Activated CD4-positive, alpha-beta T cell treated with anti-CD3 and anti-CD28 coated beads for 1 hour (primary cell): ENCODE measurements around the gene SETDB1.
A peak's percentile ranks its signal among the peaks of the same experiment; 100 is the strongest.

Experiments used
- DNase-seq: peaks from one replicate; pipeline ENCODE4 v3.0.0-alpha.2; 2020

The SETDB1 gene

GRCh38 chr1:151006327-151007052 is 80.3 kb downstream of the SETDB1 start, which contains the start of gene MINDY1:
Gene MINDY1, minus strand, starts transcription at chr1:151006902. Its CDS starts 4,285 bp downstream, at chr1:151002617.
- no peak for DNase-seq

- no peak for DNase-seq
Observed at GRCh38 chr1:151007853-151008243, 81.7 kb downstream of the SETDB1 start.

DNA sequence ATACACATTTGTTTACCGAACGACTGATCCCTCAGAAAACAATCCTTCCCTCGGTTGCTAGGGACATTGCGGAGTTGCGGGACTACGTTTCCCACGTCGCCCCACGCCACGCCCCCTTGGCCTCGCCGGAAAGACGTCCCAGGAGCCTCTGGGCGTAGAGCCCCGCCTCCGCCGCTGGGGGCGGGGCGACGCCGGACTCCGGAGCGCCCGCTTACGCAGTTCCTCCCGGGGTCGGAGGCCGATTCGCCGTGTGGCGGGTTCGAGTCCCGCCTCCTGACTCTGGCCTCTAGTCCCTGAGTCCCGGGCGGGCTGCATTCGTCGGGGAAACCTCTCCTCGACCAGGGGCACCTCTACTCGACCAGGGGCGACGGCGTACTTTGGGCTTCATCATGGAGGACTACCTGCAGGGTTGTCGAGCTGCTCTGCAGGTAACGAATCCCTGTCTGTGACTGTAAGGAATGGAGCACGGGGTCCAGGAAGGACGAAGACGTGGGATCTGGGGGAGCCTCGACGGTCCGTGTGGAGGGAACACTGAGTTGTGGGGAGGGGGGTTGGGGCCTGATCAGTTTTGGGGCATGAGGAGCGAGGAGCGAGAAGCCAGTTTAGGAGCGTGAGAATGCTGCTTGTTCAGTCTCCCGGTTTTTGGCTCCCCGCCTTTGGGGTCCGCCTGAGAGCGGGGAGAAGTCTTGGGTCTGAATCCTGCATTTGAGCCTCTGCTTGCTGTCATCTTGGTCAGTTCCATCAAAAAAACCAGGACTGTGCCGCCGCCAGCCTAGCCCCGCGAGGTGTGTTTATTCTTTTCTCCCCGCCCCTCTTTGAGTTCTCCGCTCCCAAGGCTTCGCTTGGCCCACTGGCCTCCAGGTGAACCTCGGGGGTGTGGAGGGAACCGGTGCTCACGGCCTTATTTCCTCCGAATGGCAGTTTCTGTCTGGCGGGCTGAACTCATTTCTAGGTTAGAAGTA is 82.4 kb downstream of the SETDB1 start, which contains the start of gene PRUNE1:
TSS of gene PRUNE1 (plus strand) at position 206 of the 962 bp plus-strand sequence. CDS start at position 390, 184 bp downstream.
- peak; percentile 90 for DNase-seq

DNA sequence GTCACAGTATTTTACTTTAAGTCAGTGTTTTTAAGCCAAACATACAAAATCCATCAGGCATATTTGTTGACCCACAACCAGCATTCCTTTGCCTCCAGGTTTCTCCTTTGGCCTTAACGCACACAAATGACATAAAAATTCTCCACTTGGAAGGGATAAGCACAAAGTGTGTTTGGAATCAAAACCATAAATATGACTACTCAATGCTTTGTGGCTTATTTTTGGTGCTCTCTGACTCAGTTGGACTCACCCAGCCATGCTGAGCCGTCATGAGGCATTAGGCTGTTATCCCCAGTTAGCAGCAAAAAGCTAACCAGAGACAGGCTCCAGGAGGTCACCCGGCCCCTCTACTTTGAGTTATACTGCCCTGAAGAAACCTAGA is 83.0 kb downstream of the SETDB1 start:
- no peak for DNase-seq

DNA sequence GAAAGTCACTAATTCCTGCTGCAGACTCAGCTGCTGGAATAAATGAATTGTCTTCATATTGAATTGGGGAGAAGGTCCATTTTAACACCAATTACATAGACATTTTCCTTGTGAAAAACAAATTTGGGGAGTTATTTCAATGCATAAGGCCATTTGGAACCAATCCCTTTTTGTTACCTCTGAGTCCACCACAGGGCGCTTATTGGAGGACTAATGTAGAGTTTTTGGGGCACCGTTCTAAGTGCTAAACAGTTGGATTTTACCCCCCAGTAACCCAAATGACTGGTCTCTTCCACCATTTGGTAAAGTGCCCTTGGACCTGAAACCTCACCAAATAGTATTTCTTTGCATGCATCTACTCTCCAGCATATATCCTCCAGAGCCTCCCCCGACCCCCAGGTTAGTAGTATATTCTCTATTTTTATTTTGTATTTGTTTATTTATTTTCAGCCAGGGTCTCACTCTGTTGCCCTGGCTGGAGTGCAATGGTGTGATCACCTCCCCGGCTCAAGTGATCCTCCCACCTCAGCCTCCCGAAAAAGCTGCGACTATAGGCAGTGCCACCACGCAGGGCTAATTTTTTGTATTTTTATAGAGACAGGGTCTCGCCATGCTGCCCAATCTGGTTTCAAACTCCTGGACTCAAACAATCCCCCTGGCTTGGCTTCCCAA is 83.6 kb downstream of the SETDB1 start:
- no peak for DNase-seq

DNA sequence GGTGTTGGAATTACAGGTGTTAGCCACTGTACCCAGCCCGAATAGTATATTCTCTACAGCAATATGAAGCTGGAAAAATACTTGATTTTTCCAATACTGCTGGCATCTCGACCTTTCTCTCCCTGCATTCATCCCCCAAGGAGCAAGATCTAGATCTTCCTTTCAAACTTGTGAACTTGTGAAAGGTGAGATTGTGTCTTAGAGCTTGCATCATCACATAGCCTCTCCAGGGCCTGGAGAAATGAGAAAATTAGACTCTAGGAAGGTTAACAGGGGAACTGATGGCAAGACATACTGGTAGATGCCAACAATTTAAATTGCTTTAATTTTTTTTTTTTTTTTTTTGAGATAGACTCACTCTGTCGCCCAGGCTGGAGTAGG is 84.2 kb downstream of the SETDB1 start:
- DNase-seq = no peak

DNA sequence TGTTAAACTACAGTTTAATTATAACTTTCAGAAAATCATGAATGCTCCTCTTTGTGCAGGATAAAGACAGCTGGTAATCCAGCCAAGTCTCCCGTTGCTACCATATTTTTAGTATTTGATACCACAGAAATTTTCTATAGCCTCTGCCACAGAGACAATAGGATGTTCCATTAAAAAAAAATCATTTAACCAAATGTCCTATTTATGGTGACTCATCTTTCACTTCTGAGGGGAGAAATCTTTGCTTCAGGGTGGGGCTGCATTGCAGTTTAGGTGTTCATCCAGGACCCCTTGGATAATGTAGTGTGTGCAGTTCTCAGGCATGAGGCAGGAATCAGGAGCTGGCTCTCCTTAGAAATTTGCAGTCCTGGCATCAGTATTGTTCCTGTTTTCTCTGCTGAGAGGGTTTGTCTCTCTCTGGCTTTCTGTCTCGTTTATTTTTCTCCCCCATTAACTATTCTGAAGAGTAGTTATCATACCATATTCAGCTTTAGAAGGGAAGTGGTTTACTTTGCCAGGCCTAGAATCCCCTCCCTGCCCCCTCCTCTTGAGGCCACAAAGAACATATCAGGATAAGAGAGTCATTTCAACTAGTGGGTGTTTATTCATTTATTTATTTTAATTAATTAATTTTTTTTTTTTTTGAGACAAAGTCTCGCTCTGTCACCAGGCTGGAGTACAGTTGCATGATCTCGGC is 85.1 kb downstream of the SETDB1 start:
- DNase-seq = no peak

DNA sequence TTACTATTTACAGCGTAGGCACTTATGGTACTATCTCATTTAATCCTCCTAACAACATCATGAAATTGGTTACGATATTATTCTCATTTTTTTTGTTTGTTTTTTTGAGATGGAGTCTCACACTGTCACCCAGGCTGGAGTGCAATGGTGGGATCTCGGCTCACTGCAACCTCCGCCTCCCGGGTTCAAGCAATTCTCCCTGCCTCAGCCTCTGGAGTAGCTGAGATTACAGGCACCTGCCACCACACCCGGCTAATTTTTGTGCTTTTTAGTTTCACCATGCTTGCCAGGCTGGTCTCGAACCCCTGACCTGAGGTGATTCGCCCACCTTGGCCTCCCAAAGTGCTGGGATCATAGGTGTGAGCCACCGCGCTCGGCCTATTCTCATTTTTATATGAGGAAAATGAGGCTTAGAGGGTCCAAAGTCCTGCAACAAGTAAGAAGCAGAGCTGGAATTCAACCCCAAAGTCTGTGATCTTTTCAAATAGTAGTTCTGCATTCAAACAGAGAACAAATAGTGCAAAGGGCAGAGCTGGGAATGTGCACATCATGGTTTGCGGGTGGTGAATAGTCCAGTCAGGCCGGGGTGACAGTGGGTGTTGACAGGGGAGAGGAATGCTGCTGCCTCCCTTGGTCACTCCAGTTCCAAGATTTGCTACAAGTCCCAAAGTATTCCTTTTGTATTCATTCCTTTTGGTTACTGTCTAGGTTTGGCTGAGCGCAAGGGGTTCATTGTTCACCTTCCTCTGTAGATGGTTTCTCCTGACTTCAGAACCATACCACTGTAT is 86.7 kb downstream of the SETDB1 start:
- no peak for DNase-seq

- DNase-seq = no peak
Observed at GRCh38 chr1:151013518-151013917, 87.4 kb downstream of the SETDB1 start.
